Measurements from ENCODE around the gene SSX2IP. TPM values are rescaled to one million over a fixed set of nuclear protein-coding genes. Genes with fewer than 3 reads are reported as not detected.

The SSX2IP gene
- total and polyA plus RNA-seq, 10 donors = 2.8 to 14.2 (median 8.6) TPM

DNA sequence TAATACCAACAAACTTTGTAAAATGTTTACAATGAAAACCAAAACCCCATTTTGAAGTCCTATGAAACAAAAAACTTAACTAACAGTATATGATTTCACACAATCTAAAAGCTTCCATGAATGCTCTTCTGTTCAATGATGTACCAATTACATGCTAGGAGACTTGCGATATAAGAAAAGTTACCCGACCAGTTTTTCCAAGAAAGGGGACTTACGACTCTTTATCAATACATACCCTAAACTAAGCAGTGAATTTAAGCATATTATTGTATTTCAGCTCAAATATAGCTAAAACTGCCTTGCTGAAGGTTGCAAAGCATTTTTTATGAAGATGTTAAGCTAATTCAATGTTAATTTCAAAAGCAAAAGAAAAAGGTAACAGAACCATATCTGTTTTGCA, 15.6 kb downstream of the SSX2IP start:
- Histone ChIP-seq H3K4me1 (peaks cover 0 to 4% (median 0%) of the 10 kb centered on the region in 6 donors), H3K9me3 (no peaks in the 10 kb centered on the region), H3K4me3 (no peak overlapping the region), H3K27me3 (replicated peaks in 1 of 7) (no peaks in the 10 kb centered on the region), H3K36me3 (no peaks in the 10 kb centered on the region), H3K27ac (no peak overlapping the region)
- no peak for DNase-seq
- intact Hi-C loops (cut with DNase I; ENCODE audit: low total_unique reads) = no loop called here
- 94 to 98% (median 96%) methylated on average over 3 of the region's 3 CpGs for WGBS, 5 donors
- TF ChIP-seq POLR2AphosphoS5 (IDR thresholded peaks at IDR 0.05) (no peak), POLR2A (IDR thresholded peaks at IDR 0.05) (no peak)
- TF ChIP-seq, protein P1, sequence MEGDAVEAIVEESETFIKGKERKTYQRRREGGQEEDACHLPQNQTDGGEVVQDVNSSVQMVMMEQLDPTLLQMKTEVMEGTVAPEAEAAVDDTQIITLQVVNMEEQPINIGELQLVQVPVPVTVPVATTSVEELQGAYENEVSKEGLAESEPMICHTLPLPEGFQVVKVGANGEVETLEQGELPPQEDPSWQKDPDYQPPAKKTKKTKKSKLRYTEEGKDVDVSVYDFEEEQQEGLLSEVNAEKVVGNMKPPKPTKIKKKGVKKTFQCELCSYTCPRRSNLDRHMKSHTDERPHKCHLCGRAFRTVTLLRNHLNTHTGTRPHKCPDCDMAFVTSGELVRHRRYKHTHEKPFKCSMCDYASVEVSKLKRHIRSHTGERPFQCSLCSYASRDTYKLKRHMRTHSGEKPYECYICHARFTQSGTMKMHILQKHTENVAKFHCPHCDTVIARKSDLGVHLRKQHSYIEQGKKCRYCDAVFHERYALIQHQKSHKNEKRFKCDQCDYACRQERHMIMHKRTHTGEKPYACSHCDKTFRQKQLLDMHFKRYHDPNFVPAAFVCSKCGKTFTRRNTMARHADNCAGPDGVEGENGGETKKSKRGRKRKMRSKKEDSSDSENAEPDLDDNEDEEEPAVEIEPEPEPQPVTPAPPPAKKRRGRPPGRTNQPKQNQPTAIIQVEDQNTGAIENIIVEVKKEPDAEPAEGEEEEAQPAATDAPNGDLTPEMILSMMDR (IDR thresholded peaks at IDR 0.05 in 8 of 11, conservative IDR thresholded peaks at IDR 0.05 in 3 of 11) = no peak

DNA sequence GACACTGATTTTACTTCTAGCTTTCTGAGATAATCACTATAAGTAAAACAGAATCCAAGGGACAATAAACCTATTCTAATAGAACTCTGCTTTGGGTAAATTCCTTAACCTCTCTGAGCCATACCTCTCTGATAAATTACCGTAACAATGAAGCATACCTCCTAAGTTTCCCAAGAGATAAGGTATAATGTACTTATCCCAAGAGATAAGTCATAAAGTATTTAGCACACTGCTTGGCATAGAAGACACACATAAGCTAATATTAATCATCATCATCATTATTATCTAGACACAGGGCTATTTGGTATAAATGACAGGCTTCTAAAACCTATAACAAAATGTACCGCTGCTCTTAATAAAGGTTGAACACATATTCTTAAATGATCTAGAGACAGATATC, 16.2 kb downstream of the SSX2IP start:
- TF ChIP-seq POLR2A (IDR thresholded peaks at IDR 0.05) (no peak), POLR2AphosphoS5 (IDR thresholded peaks at IDR 0.05) (no peak)
- TF ChIP-seq, protein P1 (IDR thresholded peaks at IDR 0.05 in 8 of 11, conservative IDR thresholded peaks at IDR 0.05 in 3 of 11) = no peak
- H3K27ac ChIP-seq = no peak overlapping the region
- 85 to 96% (median 92%) methylated on average over 2 of the region's 2 CpGs for WGBS, 5 donors

DNA sequence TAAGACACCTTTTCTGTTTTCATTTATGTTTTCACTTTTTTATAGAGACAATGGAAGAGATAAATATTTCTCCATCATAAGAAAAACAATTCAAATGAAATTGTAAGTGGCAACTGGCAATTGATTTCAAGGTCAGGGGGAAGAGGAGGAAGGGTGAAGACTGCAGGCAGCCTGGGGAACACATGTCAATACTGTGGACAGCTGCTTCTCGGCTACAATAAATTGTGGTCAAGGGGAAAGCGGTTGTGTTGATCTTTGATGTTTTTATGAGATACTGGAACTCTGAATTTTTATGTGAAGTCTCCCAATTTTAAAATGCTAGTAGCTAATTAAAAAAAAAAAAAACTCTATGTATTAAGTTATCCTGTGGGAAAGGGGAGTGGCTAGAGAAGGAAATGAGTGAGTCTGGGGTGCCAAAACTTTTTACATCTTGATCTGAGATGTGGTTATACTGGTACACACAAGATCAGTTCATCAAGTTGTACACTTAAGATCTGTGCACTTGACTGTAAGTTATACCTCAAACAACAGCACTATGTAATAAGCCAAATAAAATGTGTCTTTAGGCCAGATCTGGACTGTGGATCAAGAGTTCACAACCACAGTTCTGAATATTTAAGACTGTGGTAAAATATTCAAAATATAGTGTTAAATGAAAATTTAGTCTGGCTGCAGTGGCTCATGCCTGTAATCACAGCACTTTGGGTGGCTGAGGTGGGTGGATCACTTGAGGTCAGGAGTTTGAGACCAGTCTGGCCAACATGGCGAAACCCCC, 18.0 kb downstream of the SSX2IP start:
- Histone ChIP-seq H3K27me3 (replicated peaks in 1 of 7) (no peaks in the 10 kb centered on the region), H3K9me3 (no peaks in the 10 kb centered on the region), H3K27ac (no peak overlapping the region), H3K36me3 (peaks cover 0 to 4% (median 0%) of the 10 kb centered on the region in 6 donors), H3K4me1 (peaks cover 0 to 4% (median 0%) of the 10 kb centered on the region in 6 donors), H3K4me3 (no peak overlapping the region)
- intact Hi-C loops (cut with DNase I; ENCODE audit: low total_unique reads) = no loop called here
- WGBS, 5 donors = 76 to 85% (median 81%) methylated on average over 3 of the region's 3 CpGs
- TF ChIP-seq POLR2A (IDR thresholded peaks at IDR 0.05) (no peak), POLR2AphosphoS5 (IDR thresholded peaks at IDR 0.05) (no peak)
- TF ChIP-seq, protein P1 (IDR thresholded peaks at IDR 0.05 in 8 of 11, conservative IDR thresholded peaks at IDR 0.05 in 3 of 11) = no peak
- DNase-seq = no peak

More for the DNA sequence above, 16.2 kb downstream of the SSX2IP start:
- peaks cover 0 to 4% (median 0%) of the 10 kb centered on the region in 6 donors for H3K4me1 ChIP-seq
- no peaks in the 10 kb centered on the region for H3K9me3 ChIP-seq
- no peak overlapping the region for H3K4me3 ChIP-seq
- H3K27me3 ChIP-seq (replicated peaks in 1 of 7) = no peaks in the 10 kb centered on the region
- no peaks in the 10 kb centered on the region for H3K36me3 ChIP-seq
- DNase-seq = no peak
- intact Hi-C loops (cut with DNase I; ENCODE audit: low total_unique reads) = no loop called here

DNA sequence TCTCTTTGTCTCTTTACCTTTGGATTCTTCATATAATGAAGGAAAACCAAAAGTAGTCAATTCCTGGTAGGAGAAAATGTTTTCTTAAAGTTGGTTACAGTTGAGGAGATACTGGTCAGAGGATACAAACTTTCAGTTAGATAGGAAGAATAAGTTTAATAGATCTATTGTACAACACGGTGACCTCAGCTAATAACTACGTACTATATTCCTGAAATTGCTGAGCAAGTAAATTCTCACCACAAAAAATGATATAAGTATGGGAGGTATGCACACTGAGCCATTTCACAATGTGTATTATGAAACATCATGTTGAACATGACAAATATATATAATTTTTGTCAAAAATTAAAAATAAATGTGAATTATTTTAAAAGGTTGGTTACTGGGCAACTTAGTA, 20.4 kb downstream of the SSX2IP start:
- Histone ChIP-seq H3K4me1 (peaks cover 0 to 4% (median 0%) of the 10 kb centered on the region in 6 donors), H3K36me3 (peaks cover 0 to 4% (median 0%) of the 10 kb centered on the region in 6 donors), H3K27ac (no peak overlapping the region), H3K4me3 (no peak overlapping the region), H3K27me3 (replicated peaks in 1 of 7) (no peaks in the 10 kb centered on the region), H3K9me3 (no peaks in the 10 kb centered on the region)
- TF ChIP-seq POLR2AphosphoS5 (IDR thresholded peaks at IDR 0.05) (no peak), POLR2A (IDR thresholded peaks at IDR 0.05) (no peak)
- TF ChIP-seq, protein P1 (IDR thresholded peaks at IDR 0.05 in 8 of 11, conservative IDR thresholded peaks at IDR 0.05 in 3 of 11) = no peak
- DNase-seq = no peak
- 61 to 86% (median 84%) methylated on average over 2 of the region's 2 CpGs for WGBS, 5 donors
- intact Hi-C loops (cut with DNase I; ENCODE audit: low total_unique reads) = no loop called here
